Measurements from ENCODE around the gene RNASE8.

- TF ChIP-seq POLR2A (IDR thresholded peaks at IDR 0.05; ENCODE audit: low read depth, low read length), result no peak
- no peak for TF ChIP-seq POLR2AphosphoS5 (IDR thresholded peaks at IDR 0.05; ENCODE audit: low read depth, low read length)
Observed at GRCh38 chr14:21072781-21073339, 15.2 kb downstream of the RNASE8 start.
